ENCODE data around the gene PCGF1.

PCGF1 gene

GRCh38 chr2:74507145-74507925 lies at the start of gene PCGF1:
Gene PCGF1 (minus strand): TSS chr2:74507695. CDS start chr2:74507668, 27 bp downstream.
- in situ Hi-C loops (cut with HindIII; ENCODE audit: low sequenced_read_pairs), result no loop called here

DNA sequence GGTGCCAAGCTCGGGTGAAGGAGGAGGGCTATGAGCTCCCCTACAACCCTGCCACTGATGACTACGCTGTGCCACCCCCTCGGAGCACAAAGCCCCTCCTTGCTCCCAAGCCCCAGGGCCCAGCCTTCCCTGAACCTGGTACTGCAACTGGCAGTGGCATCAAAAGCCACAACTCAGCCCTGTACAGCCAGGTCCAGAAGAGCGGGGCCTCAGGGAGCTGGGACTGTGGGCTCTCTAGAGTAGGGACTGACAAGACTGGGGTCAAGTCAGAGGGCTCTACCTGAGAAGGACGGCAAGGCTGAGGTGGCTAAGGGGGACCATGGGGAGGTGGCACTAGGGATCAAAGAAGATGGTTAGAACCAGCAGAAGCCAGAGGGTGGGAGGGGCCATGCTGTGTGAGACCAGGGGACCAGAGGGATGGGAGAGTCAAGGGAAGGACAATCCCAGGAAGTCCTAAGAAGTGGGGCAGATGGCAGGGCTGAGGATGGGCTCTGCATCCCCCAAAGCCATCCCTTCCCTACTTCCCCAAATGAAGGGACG lies 49.4 kb upstream of the PCGF1 start:
- in situ Hi-C loops (cut with HindIII; ENCODE audit: low sequenced_read_pairs), result no loop called here

DNA sequence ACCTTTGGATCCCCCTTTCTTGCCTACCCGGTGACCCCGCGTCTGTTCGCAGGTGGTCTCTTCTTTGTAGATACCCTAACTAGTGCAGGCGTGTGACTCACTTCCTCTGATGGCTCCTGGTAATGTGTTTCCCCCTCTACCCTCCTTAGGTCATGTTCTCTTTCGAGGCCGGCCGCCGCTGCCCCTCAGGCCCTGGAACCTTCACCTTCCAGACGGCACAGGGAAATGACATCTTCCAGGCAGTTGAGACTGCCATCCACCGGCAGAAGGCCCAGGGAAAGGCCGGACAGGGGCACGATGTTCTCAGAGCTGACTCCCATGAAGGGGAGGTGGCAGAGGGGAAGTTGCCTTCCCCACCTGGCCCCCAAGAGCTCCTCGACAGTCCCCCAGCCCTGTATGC lies 48.7 kb upstream of the PCGF1 start:
- in situ Hi-C loops (cut with HindIII; ENCODE audit: low sequenced_read_pairs), result no loop called here

DNA sequence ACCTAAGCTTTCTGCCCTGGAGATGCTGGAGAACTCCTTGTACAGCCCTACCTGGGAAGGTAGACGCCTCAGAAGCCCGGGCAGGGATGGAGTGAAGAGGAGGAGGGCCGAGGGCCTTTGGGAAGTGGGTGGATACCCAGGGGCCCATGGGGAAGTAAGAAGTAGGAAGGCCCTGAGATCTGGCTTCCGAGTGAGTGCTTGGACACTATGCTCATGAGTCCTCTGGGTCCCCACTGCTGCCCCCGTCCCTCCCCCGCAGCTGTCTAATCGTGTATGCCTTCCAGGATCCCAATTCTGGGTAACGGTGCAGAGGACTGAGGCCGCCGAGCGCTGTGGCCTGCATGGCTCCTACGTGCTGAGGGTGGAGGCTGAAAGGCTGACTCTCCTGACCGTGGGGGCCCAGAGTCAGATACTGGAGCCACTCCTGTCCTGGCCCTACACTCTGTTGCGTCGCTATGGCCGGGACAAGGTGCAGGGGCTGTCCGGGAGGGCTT lies 48.2 kb upstream of the PCGF1 start:
- in situ Hi-C loops (cut with HindIII; ENCODE audit: low sequenced_read_pairs), result no loop called here

- in situ Hi-C loops (cut with HindIII; ENCODE audit: low sequenced_read_pairs), result no loop called here
These were observed 47.5 kb upstream of the PCGF1 start for GRCh38 chr2:74554820-74555531.

DNA sequence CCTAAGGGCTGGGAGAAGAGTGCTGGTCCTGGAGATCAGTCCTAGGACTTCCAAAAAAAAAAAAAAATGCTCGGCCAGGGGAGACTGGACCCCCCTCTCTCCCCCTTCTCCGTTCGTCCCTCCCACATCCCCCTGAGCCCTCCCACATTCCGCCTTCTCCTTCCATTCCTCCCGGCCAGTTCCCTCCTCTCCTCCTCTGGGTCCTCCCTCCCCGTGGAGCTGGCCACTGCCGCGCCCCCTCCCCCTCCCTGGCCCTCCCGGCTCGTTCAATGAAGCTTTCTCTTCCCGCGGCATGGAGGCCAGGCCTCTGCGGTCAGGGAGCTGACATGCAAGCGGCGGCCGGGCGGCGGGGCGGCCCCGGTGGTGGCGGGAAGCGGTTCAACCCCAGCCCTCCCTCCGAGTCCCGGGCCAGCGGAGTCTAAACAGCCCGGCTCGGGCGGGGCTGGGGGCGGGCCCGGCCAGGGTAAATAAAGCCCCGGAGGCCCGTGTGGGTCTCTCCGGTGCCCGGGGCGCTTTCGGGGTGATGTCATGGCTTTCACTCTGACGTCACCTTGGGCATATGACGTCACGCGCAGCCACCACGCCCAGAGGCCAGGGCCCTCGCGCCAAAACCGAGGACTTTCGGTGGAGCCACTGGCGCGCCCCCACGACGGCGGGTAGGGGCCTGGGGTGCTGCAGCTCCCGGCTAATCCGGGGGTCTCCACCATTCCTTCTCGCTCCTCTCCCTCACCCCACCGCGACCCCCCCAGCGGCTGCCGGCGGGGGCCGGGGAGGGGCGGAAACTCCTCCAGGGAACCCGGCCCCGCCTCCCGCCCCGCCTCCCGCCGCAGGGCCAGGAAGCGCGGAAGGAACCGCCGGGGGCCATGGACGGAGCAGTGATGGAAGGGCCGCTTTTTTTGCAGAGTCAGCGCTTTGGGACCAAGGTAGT lies 46.7 kb upstream of the PCGF1 start, which contains the start of the genes DOK1 and LOXL3:
TSS of gene DOK1 (plus strand) at position 829 of the 928 bp plus-strand sequence. CDS start at position 864, 35 bp downstream.
TSS of gene LOXL3 (minus strand) at position 51 of the 928 bp plus-strand sequence. CDS start 1,308 bp downstream, outside the sequence.
- in situ Hi-C loops (cut with HindIII; ENCODE audit: low sequenced_read_pairs), result no loop called here

GRCh38 chr2:74552914-74553811 lies 45.7 kb upstream of the PCGF1 start:
- in situ Hi-C loops (cut with HindIII; ENCODE audit: low sequenced_read_pairs), result no loop called here

DNA sequence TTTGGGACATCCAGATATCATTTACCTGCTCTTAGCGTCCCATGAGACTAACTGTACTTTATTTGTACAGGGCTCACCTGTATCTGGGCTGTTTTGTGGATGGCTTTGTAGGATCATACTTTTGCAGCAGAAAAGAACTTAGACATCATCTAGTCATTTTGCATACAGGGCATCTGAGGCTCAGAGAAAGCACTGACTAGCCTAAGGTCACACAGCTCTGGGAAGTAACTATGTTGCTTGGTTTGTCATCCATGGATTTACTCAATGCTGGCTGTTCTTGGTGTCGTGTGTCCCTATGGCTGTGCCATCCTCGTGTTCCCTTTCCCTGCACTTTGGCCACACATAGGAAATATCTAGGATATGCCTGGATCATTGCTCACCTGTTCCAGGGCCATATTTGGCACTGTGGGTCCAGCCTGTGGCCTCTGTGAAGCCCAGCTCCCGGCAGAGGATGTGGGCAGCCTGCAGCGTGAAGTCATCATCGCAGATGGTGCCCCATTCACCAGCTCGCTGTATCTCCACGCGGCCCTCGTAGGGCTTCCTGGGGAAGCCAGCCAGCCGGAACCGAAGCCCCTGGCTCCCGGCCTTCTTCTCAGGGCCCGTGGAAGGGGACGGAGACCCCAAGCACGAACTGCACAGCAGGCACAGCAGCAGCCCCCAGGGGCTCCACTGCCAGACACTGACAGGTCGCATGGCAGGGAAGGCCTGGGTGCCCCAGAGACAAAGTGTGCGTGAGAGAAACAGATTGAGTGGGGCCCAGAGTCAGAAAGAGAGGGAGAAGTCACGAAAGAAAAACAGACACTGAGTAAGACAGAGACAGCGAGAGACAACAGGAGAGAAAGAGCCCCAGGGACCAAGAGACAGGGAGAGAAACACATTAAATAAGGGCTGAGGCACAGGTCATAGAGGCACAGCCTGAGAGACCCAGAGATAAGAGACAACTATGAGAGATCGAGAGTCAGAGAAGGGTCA lies 44.7 kb upstream of the PCGF1 start:
- in situ Hi-C loops (cut with HindIII; ENCODE audit: low sequenced_read_pairs), result no loop called here

GRCh38 chr2:74551530-74551929 lies 44.0 kb upstream of the PCGF1 start:
- in situ Hi-C loops (cut with HindIII; ENCODE audit: low sequenced_read_pairs), result no loop called here

GRCh38 chr2:74550231-74550630 lies 42.7 kb upstream of the PCGF1 start:
- in situ Hi-C loops (cut with HindIII; ENCODE audit: low sequenced_read_pairs), result no loop called here

GRCh38 chr2:74548900-74549826 lies 41.7 kb upstream of the PCGF1 start:
- in situ Hi-C loops (cut with HindIII; ENCODE audit: low sequenced_read_pairs), result no loop called here

- in situ Hi-C loops (cut with HindIII; ENCODE audit: low sequenced_read_pairs), result no loop called here
These were observed 40.9 kb upstream of the PCGF1 start for GRCh38 chr2:74548285-74548899.

- in situ Hi-C loops (cut with HindIII; ENCODE audit: low sequenced_read_pairs), result no loop called here
These were observed 38.5 kb upstream of the PCGF1 start for GRCh38 chr2:74546004-74546403.

- in situ Hi-C loops (cut with HindIII; ENCODE audit: low sequenced_read_pairs), result no loop called here
These were observed 37.1 kb upstream of the PCGF1 start for GRCh38 chr2:74544634-74545033.

GRCh38 chr2:74542978-74543377 lies 35.5 kb upstream of the PCGF1 start:
- in situ Hi-C loops (cut with HindIII; ENCODE audit: low sequenced_read_pairs), result no loop called here

DNA sequence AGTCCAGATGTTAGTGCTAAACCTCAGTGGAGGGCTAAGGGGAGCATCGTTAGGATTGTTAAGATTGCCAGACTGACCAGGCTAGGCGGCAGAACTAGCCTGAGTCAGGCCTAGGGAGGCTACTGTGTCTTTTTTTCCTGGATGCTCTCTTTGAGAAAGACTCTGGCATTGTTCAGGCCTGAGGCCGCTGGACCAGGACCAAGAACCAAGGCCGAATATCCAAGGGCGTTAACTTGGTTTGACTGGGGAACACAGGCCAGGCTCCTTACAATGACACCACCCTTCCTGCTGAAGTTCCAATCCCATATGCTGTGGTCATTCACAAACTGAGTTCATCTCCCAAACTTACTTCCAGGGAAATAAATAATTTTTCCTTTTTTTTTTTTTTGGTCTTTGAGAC lies 32.8 kb upstream of the PCGF1 start:
- in situ Hi-C loops (cut with HindIII; ENCODE audit: low sequenced_read_pairs), result no loop called here

DNA sequence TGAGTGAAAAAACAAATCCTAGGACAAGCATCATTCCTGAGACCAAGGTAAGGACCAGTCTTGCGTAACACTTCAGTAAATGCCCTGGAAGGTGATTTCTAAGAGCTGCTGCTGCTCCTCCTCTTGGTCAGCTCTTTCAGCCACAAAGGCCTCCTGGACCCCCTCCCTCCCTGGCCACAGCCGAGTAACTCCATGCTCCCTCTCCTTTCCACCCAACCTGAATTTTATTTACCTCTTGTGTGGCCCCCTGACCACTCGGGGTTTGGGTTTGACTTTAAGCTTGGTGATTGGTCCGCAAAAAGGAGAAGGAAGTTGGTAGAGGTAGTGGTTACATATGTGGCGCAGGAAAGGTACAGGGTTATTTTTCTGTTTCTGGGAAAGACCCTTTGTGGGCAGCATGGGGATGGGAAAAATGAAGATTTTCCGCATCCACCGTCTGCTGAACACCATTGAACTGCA lies 31.4 kb upstream of the PCGF1 start:
- in situ Hi-C loops (cut with HindIII; ENCODE audit: low sequenced_read_pairs), result no loop called here

Data from DLD1 (cell line).